GM21447 (cell line): ENCODE measurements around the gene IRS2.

ENCODE experiments used
- ATAC-seq: cut with Tn5 transposase; IDR thresholded peaks from one replicate; pipeline ENCODE4 v1.9.1; 2021; ENCODE audit not compliant: unreplicated experiment

The IRS2 gene

GRCh38 chr13:109782066-109782822 is 4.1 kb downstream of the IRS2 start:
- ATAC-seq = no peak

GRCh38 chr13:109781384-109782065 is 4.9 kb downstream of the IRS2 start:
- no peak for ATAC-seq

GRCh38 chr13:109780845-109781383 is 5.5 kb downstream of the IRS2 start:
- ATAC-seq = no peak

DNA sequence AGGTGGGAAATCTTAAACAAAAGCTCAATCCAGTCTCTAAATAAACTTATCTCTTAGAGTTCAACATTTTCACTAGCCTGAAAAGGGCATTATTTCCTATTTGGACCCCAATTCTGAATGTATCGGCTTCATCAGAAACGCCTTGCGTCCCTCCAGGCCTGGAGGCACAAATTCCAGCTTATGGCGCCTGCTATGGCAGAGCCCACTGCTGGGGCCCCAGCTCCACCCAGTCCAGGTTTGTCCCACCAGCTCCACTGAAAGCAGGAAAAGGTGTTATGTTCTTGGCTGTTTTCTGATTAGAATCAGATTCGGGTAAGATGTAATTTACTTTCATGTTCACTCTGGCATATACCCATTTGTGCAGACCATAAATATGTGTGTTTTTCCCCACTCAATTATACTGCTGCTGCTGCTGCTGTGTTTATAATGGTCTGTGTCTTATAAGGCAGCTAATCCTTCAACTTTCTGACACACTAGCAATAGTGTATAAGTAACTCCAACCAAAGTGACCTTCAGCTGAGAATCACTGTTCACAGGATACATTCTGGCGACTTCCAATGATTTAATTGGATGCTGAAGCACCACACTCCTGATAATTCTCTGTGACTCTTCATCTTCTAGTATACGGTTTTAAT is 6.4 kb downstream of the IRS2 start:
- ATAC-seq = no peak

DNA sequence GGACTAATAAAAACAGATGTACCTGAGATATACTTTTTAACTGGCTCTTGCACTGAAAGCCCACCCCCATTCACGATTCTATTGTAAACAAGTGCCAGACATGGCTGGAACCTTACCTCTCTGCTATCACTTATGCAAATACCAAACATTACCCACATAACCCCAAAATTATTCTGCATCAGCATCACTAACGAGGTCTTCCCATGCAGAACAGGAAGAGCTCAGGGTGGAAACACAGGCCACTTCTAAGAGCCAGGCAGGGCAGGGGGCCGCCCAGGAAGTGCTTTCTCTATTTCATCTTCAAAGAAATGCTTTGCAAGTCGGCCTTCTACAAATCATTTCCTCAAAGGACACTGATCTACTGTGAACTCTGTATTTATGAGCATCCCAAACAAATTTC is 7.3 kb downstream of the IRS2 start:
- ATAC-seq = no peak

DNA sequence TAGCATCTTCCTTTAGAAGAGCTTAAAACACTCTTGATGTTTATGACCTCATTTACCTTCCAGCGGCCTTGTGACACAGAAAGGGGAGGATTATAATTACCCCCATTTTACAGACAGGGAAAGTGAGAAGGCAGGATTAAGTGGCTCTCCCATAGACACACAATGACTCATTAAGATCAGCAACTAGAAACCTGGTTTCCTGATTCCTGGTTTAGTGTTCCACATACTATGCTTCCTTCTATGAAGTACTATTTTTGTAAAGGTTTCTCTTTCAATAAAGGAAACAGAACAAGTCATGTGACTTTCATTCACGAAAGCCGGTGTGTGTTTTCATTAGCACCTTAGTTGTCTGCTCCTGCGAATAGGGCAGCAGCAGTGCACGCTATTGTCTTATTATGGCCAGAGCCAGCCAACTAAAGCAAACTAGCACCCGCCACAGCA is 8.3 kb downstream of the IRS2 start:
- no peak for ATAC-seq

GRCh38 chr13:109776575-109776974 is 9.8 kb downstream of the IRS2 start:
- ATAC-seq = no peak

DNA sequence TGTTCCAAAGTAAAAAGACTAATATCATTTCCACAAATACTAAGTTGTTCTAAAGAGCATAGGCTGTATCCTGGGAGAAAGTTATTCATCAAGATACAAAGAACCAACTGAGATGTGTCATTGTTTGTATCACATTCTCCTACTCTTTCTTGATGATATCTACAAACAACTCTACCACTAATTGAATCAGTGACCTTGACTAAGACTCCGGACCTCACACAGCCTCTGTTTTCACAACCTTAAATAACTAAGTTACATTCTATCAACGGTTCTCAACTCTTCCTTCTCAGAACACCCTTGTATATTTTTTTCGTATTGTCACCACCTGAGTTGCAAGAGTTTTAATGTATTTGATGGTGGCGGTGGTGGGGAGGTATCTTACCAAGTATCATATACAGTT is 12.6 kb downstream of the IRS2 start:
- no peak for ATAC-seq

DNA sequence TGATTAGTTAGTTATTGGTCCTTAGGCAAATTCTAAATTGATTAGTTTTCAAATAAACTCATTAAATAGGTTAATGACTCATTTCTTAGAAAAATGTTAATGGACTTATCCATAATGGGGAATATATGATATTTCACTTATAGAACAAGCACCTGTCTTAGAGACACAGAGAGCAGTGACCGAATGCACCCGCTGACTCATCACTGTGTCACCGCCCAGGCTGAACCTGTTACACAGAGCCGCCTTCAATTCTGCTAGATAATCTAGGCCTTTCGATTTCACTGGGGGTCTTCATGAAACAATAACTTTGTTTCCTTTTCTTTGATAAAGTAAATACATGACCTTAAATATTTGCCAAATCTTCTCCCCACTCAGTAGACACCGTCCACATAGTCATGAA is 13.1 kb downstream of the IRS2 start:
- ATAC-seq = no peak

DNA sequence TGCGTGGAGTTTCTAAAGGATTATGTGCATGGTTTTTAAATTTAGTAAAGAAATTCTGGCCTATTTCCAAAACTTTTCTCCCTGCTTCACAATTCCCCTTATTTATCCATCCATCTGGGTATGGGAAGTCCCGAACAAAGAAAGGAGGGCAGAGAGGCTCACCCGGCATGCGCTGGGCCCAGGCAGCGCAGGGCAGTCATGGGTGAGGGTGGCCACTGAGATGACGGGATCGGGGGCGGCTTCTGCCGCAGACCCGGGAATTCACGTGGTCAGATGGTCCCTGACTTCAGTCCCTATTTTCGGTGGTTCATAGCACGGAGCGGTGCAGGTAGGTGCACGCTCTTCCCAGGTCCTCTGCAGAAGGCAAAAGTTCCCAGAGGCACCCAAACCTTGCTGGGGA is 14.5 kb downstream of the IRS2 start:
- no peak for ATAC-seq

DNA sequence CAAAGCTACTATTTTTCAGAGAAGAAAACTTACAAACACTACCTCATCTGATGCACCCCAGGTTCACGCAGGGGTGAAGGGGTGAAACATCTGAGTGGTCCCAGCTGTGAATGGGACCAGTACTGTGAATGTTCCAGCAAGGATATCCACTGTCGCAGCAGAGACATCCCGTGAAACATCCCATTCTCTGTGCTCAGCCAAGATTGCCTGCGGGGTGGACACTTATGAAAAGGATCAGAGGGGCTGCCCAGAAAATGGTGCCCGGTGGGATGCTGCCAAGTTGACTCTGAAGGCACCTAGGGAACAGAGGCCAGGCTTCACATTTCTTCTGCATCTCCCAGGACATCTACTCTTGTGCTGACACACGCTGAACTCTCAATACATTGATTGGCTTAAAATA is 15.9 kb downstream of the IRS2 start:
- no peak for ATAC-seq

GRCh38 chr13:109769921-109770320 is 16.5 kb downstream of the IRS2 start:
- no peak for ATAC-seq

DNA sequence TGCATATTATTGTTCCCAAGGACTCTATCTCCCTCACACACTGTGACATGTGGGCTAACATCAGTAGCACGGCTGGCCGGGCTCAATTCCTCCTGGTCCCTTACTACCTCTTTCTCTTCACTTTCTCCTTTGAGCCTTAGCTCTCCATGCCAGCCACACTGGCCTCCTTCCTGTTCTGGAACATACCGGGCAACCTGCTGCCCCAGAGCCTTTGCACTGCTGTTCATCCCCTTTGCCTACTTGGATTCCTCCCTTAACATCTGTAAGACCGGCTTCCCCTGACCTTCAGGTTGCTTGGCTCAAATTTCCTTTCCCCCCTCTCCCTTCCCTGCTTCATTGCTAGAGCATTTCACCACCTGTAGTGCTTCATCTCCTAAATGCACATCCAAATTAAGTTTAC is 17.1 kb downstream of the IRS2 start:
- no peak for ATAC-seq

DNA sequence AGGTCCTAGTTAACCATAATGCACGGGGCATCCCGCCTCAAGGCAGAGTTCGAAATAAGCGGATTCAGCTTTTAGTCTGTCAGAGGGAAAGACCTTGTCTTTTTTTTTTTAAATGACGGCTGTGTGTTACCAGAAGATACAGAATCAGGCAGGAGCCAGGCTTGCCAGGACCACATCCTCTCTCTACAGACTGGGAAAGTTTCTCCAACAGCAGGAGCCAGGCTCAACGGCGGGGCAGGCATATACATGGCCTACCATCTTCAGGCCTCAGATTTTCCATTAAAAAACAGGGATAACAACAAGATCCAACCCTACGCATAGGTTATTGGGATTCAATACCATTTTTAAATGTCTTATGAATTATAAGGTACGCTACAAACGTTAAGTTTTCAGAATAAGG is 17.8 kb downstream of the IRS2 start:
- no peak for ATAC-seq

DNA sequence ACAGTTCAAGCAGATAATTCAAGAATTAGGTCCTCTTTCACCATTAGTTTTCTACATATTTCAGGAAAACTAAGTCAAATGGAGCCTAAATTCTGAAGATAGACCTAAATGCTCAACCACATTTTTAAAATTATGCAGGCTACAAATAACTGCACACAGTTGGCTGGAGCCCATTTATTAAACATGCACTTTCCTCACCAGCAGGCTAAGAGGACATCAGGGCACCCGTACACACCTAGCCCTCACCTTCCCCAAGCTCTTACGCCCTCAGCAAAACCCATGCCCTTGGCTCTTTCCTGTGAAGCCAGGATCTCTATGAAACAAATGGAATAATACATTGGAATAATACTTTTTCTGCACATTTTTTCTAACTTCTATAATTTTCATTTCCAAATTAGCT is 18.2 kb downstream of the IRS2 start:
- ATAC-seq = no peak

- ATAC-seq = no peak
Measured at GRCh38 chr13:109767023-109767422, 19.4 kb downstream of the IRS2 start.

GRCh38 chr13:109764470-109765291 is 21.7 kb downstream of the IRS2 start:
- ATAC-seq = no peak

DNA sequence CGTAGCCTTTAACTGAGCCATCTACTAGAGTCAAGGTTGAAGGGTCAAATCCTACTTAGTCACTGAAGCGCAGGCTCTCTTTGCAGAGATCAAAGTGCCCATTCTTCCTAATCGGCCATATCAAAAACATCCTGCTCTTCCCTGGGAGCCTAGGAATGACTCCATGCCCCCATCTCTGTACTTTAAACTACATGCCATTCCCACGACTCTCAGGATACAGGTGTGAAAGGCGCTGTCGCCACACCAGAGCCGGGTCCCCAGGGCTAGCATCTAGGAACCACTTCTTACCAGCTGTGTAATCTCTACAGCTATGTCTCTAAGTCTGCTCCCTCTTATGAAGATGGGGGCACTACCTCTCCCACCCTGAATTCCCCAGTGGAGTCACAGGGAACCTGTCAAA is 22.3 kb downstream of the IRS2 start:
- no peak for ATAC-seq

DNA sequence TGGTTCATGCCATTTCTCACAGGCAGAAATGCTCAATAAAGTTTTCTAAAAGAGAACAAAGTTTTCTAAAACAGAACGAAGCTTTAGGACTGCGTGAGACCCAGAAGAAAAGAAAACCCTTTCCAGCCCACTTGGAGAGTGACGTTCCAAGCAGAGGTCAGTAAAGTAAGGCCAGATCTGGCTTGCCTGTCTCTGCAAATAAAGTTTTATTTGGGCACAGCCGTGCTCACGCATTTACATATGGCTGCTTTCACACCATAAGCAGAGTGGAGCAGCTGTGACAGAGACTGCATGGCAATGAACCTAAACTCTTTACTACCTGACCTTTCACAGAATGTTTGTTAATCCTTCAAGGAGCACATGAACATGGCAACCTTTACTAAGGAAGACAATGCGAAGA is 23.6 kb downstream of the IRS2 start:
- no peak for ATAC-seq

- ATAC-seq = no peak
Measured at GRCh38 chr13:109761695-109762094, 24.7 kb downstream of the IRS2 start.

DNA sequence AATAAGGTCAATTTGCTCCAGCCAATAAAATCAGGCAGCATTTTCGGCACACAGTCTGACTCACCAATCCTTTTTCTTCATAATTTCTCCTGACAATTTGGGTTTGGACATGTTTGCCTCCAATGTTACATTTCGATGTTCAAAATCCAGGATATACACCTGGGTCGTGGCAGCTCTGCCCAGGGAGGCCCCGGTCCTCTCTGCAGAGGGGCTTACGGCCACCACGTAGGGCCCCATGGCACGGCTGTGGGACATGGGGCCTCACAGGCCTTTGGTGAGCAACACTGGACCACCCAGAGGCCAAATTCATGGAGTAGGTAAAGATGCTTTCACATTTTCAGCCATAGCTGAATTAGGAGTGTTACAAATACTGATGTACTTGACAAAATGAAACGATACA is 25.4 kb downstream of the IRS2 start:
- ATAC-seq = no peak
